Upper lobe of right lung (tissue), 1 donor: ENCODE data around the gene PCDHB8. TPM values are rescaled to one million over a fixed set of nuclear protein-coding genes. Genes with fewer than 3 reads are reported as not detected.
"Not testable (repeated sequence)": the region's sequence is repeated elsewhere in the genome, so short reads cannot be mapped to it uniquely, and the experiment has no call there.

Source experiments
- ATAC-seq: fragments of 200-7000 bp; cut with Tn5 transposase; one replicate; pipeline ENCODE4 v1.9.1; 2020; ENCODE audit warnings: mild to moderate bottlenecking, moderate library complexity
- DNase-seq: peaks from one replicate; pipeline ENCODE4 v3.0.0-alpha.2; 2020
- H3K27ac ChIP-seq: fragments of 200-600 bp; one replicate; pipeline ENCODE4 v1.8.0; 2022
- H3K27me3 ChIP-seq: fragments of 200-600 bp; one replicate; pipeline ENCODE4 v1.8.0; 2022; ENCODE audit warnings: mild to moderate bottlenecking
- H3K36me3 ChIP-seq: fragments of 200-600 bp; one replicate; pipeline ENCODE4 v1.8.0; 2022
- H3K4me1 ChIP-seq: fragments of 200-600 bp; one replicate; pipeline ENCODE4 v1.8.0; 2022
- H3K4me3 ChIP-seq: fragments of 200-600 bp; one replicate; pipeline ENCODE4 v1.8.0; 2022; ENCODE audit warnings: mild to moderate bottlenecking
- H3K9me3 ChIP-seq: fragments of 200-600 bp; one replicate; pipeline ENCODE4 v1.8.0; 2022
- intact Hi-C: fragments of 100-400 bp; cut with DNase I; formaldehyde crosslinking; loops from one replicate; pipeline ENCODE4 v1.11.0; 2022
- total RNA-seq: library from RNA; stranded (reverse); fragmentation: NEBNext Ultra II Directional; extraction: Animal tissue kit (Norgen Biotek cat#: 25700); gene quantifications from one replicate; pipeline ENCODE4 v1.2.1, GENCODE V29; 2021
- TF ChIP-seq, protein P1 (sequence below): fragments of 200-600 bp; IDR thresholded peaks from one replicate; pipeline ENCODE4 v1.8.0; 2022; ENCODE audit warnings: antibody characterized with exemption
- donor health status: DM: no; HTN: yes; CAD: no; lungs with severe emphysema.

The PCDHB8 gene
- total RNA-seq, 1 donor from 2014 or later = 2.4 TPM

DNA sequence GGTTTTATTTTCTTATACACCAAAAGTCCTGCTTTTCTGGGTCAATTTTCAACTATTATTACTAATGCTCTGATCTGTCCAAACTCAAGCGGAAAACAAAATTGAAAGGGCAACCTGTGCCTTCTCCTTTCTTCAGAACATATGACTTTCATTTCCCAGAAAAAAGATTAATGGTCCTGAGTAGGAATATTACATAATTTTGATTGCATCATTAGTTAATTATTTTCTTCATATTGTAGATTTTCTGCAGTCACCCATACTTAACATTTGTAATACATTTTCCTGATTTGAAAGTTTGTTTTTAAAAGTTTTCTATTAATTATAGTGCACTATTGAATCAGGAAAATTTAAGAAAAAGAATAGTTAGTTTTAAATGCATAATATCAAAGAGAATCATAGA is 1.7 kb upstream of the PCDHB8 start:
- intact Hi-C loops = no loop called here
- Histone ChIP-seq H3K9me3 (peaks cover 7% of the 10 kb centered on the region), H3K36me3 (no peaks in the 10 kb centered on the region), H3K27me3 (peaks cover 14% of the 10 kb centered on the region), H3K27ac (no peak overlapping the region), H3K4me3 (no peak overlapping the region), H3K4me1 (no peaks in the 10 kb centered on the region)
- TF ChIP-seq, protein P1, sequence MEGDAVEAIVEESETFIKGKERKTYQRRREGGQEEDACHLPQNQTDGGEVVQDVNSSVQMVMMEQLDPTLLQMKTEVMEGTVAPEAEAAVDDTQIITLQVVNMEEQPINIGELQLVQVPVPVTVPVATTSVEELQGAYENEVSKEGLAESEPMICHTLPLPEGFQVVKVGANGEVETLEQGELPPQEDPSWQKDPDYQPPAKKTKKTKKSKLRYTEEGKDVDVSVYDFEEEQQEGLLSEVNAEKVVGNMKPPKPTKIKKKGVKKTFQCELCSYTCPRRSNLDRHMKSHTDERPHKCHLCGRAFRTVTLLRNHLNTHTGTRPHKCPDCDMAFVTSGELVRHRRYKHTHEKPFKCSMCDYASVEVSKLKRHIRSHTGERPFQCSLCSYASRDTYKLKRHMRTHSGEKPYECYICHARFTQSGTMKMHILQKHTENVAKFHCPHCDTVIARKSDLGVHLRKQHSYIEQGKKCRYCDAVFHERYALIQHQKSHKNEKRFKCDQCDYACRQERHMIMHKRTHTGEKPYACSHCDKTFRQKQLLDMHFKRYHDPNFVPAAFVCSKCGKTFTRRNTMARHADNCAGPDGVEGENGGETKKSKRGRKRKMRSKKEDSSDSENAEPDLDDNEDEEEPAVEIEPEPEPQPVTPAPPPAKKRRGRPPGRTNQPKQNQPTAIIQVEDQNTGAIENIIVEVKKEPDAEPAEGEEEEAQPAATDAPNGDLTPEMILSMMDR = no peak
- DNase-seq (no peak), ATAC-seq (no peak)

DNA sequence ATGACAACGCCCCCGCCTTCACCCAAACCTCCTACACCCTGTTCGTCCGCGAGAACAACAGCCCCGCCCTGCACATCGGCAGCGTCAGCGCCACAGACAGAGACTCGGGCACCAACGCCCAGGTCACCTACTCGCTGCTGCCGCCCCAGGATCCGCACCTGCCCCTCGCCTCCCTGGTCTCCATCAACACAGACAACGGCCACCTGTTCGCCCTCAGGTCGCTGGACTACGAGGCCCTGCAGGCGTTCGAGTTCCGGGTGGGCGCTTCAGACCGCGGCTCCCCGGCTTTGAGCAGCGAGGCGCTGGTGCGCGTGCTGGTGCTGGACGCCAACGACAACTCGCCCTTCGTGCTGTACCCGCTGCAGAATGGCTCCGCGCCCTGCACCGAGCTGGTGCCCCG is 1.8 kb downstream of the PCDHB8 start:
- H3K9me3 ChIP-seq, H3K36me3 ChIP-seq, intact Hi-C loops, ATAC-seq, H3K27ac ChIP-seq, H3K4me3 ChIP-seq, DNase-seq, H3K4me1 ChIP-seq: not testable (repeated sequence)
- peaks cover 14% of the 10 kb centered on the region for H3K27me3 ChIP-seq

DNA sequence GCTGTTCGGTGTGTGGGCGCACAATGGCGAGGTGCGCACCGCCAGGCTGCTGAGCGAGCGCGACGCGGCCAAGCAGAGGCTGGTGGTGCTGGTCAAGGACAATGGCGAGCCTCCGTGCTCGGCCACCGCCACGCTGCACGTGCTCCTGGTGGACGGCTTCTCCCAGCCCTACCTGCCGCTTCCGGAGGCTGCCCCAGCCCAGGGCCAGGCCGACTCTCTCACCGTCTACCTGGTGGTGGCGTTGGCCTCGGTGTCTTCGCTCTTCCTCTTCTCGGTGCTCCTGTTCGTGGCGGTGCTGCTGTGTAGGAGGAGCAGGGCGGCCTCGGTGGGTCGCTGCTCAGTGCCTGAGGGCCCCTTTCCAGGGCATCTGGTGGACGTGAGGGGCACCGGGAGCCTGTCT is 2.3 kb downstream of the PCDHB8 start:
- peaks cover 14% of the 10 kb centered on the region for H3K27me3 ChIP-seq
- ATAC-seq, H3K36me3 ChIP-seq, H3K27ac ChIP-seq, H3K9me3 ChIP-seq, H3K4me1 ChIP-seq, intact Hi-C loops, DNase-seq, H3K4me3 ChIP-seq: not testable (repeated sequence)

DNA sequence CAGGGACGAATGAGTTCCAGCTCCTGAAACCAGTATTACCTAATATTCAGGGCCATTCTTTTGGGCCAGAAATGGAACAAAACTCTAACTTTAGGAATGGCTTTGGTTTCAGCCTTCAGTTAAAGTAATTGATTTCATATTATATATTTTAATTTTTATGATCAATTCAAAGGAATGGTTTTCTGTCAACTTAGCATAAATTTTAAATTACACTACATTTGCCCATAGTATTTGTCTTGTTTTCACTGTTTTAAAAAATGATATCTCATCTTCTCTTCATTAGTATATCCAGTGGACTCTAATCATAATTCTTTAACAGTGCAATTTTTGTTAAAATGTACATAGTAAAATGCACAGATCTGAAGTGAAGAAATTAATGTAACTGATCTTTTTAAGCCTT is 2.7 kb downstream of the PCDHB8 start:
- TF ChIP-seq, protein P1 = no peak
- H3K27me3 ChIP-seq = peaks cover 14% of the 10 kb centered on the region
- intact Hi-C loops = no loop called here
- no peaks in the 10 kb centered on the region for H3K4me1 ChIP-seq
- H3K36me3 ChIP-seq = no peaks in the 10 kb centered on the region
- ATAC-seq (no peak), DNase-seq (no peak)
- peaks cover 7% of the 10 kb centered on the region for H3K9me3 ChIP-seq
- no peak overlapping the region for H3K27ac ChIP-seq
- H3K4me3 ChIP-seq = no peak overlapping the region

DNA sequence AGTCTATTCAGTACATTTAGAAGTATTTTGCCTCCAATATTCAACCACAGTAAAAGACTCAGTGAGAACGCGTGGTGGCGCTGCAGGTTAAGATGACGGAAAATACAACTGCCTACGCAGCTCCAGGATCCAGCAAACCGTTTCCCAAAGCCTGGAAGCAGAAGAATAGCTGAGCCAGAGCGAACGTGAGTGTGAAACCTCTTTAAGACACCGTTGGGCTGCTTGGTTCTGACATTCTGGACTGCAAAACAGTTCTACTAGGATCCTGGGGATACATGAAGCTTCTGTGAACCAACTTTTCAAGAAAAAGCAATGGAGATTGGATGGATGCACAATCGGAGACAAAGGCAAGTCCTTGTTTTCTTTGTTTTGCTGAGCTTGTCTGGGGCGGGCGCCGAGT is 4.7 kb downstream of the PCDHB8 start, which contains the start of gene PCDHB16:
TSS of gene PCDHB16 (plus strand) at position 140 of the 400 bp plus-strand sequence. CDS start at position 313, 173 bp downstream.
- Histone ChIP-seq H3K9me3 (peaks cover 3% of the 10 kb centered on the region), H3K27ac (no peak within 1 kb of the TSS), H3K36me3 (no peaks in the 10 kb centered on the region), H3K4me3 (peak within 1 kb of the TSS; percentile 28), H3K4me1 (no peaks in the 10 kb centered on the region), H3K27me3 (peaks cover 7% of the 10 kb centered on the region)
- TF ChIP-seq, protein P1 = peak; percentile 37
- DNase-seq (no peak), ATAC-seq (peak; percentile 44)
- intact Hi-C loops = no loop called here

DNA sequence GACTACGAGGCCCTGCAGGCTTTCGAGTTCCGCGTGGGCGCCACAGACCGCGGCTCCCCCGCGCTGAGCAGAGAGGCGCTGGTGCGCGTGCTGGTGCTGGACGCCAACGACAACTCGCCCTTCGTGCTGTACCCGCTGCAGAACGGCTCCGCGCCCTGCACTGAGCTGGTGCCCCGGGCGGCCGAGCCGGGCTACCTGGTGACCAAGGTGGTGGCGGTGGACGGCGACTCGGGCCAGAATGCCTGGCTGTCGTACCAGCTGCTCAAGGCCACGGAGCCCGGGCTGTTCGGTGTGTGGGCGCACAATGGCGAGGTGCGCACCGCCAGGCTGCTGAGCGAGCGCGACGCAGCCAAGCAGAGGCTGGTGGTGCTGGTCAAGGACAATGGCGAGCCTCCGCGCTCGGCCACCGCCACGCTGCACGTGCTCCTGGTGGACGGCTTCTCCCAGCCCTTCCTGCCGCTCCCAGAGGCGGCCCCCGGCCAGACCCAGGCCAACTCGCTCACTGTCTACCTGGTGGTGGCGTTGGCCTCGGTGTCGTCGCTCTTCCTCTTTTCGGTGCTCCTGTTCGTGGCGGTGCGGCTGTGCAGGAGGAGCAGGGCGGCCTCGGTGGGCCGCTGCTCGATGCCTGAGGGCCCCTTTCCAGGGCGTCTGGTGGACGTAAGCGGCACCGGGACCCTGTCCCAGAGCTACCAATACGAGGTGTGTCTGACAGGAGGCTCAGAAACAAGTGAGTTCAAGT is 6.7 kb downstream of the PCDHB8 start:
- H3K36me3 ChIP-seq, H3K4me1 ChIP-seq, H3K27me3 ChIP-seq, H3K4me3 ChIP-seq, intact Hi-C loops, DNase-seq, H3K9me3 ChIP-seq, H3K27ac ChIP-seq, ATAC-seq: not testable (repeated sequence)

DNA sequence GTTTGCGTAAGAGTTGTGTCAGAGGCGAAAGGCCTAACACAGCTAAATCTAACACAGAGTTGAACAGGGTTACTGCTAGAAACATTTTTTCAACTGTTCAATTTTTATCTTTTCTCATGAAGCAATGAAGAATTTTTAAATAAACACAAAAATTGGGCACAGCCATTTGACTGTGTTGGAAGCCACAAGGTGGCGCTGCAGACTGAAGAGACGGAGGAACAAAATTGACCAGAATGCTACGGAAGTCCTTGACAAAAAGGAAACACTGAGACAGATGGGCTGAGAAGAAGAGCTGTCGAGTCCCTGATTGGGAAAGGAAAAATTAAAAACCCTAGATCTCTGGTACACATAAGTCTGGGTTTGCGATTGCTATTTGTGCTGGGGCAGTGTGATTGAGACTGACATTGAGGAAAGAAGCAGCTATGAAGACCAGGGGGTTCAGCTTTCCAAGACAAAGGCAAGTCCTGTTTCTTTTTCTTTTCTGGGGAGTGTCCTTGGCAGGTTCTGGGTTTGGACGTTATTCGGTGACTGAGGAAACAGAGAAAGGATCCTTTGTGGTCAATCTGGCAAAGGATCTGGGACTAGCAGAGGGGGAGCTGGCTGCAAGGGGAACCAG is 9.4 kb downstream of the PCDHB8 start, which contains the start of gene PCDHB9:
TSS of gene PCDHB9 (plus strand) at position 265 of the 616 bp plus-strand sequence. CDS start at position 423, 158 bp downstream.
- peaks cover 7% of the 10 kb centered on the region for H3K27me3 ChIP-seq
- DNase-seq (no peak), ATAC-seq (peak; percentile 29)
- H3K9me3 ChIP-seq = peaks cover 4% of the 10 kb centered on the region
- H3K27ac ChIP-seq = no peak within 1 kb of the TSS
- TF ChIP-seq, protein P1 = peak; percentile 45
- no peaks in the 10 kb centered on the region for H3K36me3 ChIP-seq
- no peaks in the 10 kb centered on the region for H3K4me1 ChIP-seq
- H3K4me3 ChIP-seq = peak within 1 kb of the TSS; percentile 14
- intact Hi-C loops = no loop called here

DNA sequence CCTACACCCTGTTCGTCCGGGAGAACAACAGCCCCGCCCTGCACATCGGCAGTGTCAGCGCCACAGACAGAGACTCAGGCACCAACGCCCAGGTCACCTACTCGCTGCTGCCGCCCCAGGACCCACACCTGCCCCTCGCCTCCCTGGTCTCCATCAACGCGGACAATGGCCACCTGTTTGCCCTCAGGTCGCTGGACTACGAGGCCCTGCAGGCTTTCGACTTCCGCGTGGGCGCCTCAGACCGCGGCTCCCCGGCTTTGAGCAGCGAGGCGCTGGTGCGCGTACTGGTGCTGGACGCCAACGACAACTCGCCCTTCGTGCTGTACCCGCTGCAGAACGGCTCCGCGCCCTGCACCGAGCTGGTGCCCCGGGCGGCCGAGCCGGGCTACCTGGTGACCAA is 11.1 kb downstream of the PCDHB8 start:
- H3K27me3 ChIP-seq, H3K4me1 ChIP-seq, H3K27ac ChIP-seq, DNase-seq, ATAC-seq, H3K36me3 ChIP-seq, H3K4me3 ChIP-seq, intact Hi-C loops: not testable (repeated sequence)
- peaks cover 16% of the 10 kb centered on the region for H3K9me3 ChIP-seq

DNA sequence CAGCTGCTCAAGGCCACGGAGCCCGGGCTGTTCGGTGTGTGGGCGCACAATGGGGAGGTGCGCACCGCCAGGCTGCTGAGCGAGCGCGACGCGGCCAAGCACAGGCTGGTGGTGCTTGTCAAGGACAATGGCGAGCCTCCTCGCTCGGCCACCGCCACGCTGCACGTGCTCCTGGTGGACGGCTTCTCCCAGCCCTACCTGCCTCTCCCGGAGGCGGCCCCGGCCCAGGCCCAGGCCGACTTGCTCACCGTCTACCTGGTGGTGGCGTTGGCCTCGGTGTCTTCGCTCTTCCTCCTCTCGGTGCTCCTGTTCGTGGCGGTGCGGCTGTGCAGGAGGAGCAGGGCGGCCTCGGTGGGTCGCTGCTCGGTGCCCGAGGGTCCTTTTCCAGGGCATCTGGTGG is 11.5 kb downstream of the PCDHB8 start:
- H3K4me1 ChIP-seq, DNase-seq, H3K27me3 ChIP-seq, intact Hi-C loops, ATAC-seq, H3K4me3 ChIP-seq, H3K27ac ChIP-seq, H3K36me3 ChIP-seq: not testable (repeated sequence)
- H3K9me3 ChIP-seq = peaks cover 16% of the 10 kb centered on the region
